SK-N-SH treated with all-trans-retinoic acid at 6 μM for 48 hours (cell line): ENCODE measurements around the gene PODXL.

Source experiments
- ARNTL ChIP-seq: fragments of 450-650 bp; formaldehyde crosslinking; IDR thresholded peaks from 2 replicates; pipeline ENCODE4 v1.5.0; 2020; ENCODE audit warnings: low read depth, mild to moderate bottlenecking, moderate library complexity, borderline replicate concordance
- CREB5 ChIP-seq: fragments of 250-450 bp; sonication (Bioruptor Pico); IDR thresholded peaks from 2 replicates; pipeline ENCODE4 v1.5.1; 2020; ENCODE audit warnings: low read depth, mild to moderate bottlenecking, moderate library complexity
- ESRRG ChIP-seq: fragments of 250-450 bp; sonication (Bioruptor Pico); IDR thresholded peaks from 2 replicates; pipeline ENCODE4 v1.6.1; 2021; ENCODE audit warnings: mild to moderate bottlenecking
- GLIS3 ChIP-seq: fragments of 250-450 bp; sonication (Bioruptor Pico); IDR thresholded peaks from 2 replicates; pipeline ENCODE4 v1.5.0; 2020; ENCODE audit warnings: mild to moderate bottlenecking, moderate library complexity
- ISL1 ChIP-seq: fragments of 250-450 bp; sonication (Bioruptor Pico); IDR thresholded peaks from 2 replicates; pipeline ENCODE4 v2.1.2; 2022; ENCODE audit warnings: mild to moderate bottlenecking, moderate library complexity
- OSR1 ChIP-seq: fragments of 250-450 bp; sonication (Bioruptor Pico); IDR thresholded peaks from 2 replicates; pipeline ENCODE4 v1.8.0; 2022; ENCODE audit warnings: moderate library complexity, mild to moderate bottlenecking, inconsistent platforms
- PATZ1 ChIP-seq: fragments of 250-450 bp; sonication (Bioruptor Pico); IDR thresholded peaks from 2 replicates; pipeline ENCODE4 v1.8.0; 2020; ENCODE audit warnings: mild to moderate bottlenecking, moderate library complexity, borderline replicate concordance
- SNAI2 ChIP-seq: fragments of 250-450 bp; sonication (Bioruptor Pico); IDR thresholded peaks from 2 replicates; pipeline ENCODE4 v1.5.0; 2020; ENCODE audit warnings: mild to moderate bottlenecking, moderate library complexity
- ZFP30 ChIP-seq: fragments of 450-650 bp; formaldehyde crosslinking; IDR thresholded peaks from 2 replicates; pipeline ENCODE4 v1.5.0; 2022; ENCODE audit warnings: mild to moderate bottlenecking, moderate library complexity
- ZNF70 ChIP-seq: fragments of 450-650 bp; formaldehyde crosslinking; IDR thresholded peaks from 2 replicates; pipeline ENCODE4 v1.5.0; 2020; ENCODE audit warnings: mild to moderate bottlenecking, moderate library complexity
- ZNF8 ChIP-seq: fragments of 450-650 bp; formaldehyde crosslinking; IDR thresholded peaks from 2 replicates; pipeline ENCODE4 v1.5.0; 2020; ENCODE audit warnings: mild to moderate bottlenecking, moderate library complexity

- TF ChIP-seq PATZ1 (CRISPR knock-in tag) (no peak), ZNF8 (no peak), GLIS3 (no peak), ESRRG (CRISPR knock-in tag) (no peak), ZNF70 (CRISPR knock-in tag) (no peak), CREB5 (CRISPR knock-in tag) (no peak), ARNTL (CRISPR knock-in tag) (no peak), ISL1 (no peak), OSR1 (CRISPR knock-in tag) (no peak), ZFP30 (CRISPR knock-in tag) (no peak), SNAI2 (CRISPR knock-in tag) (no peak)
Measured at GRCh38 chr7:131548371-131548770, 8.1 kb downstream of the PODXL start.
